Measurements from ENCODE around the gene ACIN1.

The ACIN1 gene

GRCh38 chr14:23112359-23113178 lies 17.6 kb upstream of the ACIN1 start:
- no peak for TF ChIP-seq ZBTB7A (IDR thresholded peaks at IDR 0.05; ENCODE audit: low read depth)
- no peak for TF ChIP-seq EGR1 (IDR thresholded peaks at IDR 0.05)
- TF ChIP-seq CEBPB (IDR thresholded peaks at IDR 0.05) = no peak
- no peak for TF ChIP-seq YY1 (IDR thresholded peaks at IDR 0.05; ENCODE audit: low read depth)
- TF ChIP-seq TCF12 (IDR thresholded peaks at IDR 0.05; ENCODE audit: low read depth) = no peak
- no peak for TF ChIP-seq RAD21 (IDR thresholded peaks at IDR 0.05; ENCODE audit: low read depth)
- TF ChIP-seq TAF1 (IDR thresholded peaks at IDR 0.05; ENCODE audit: low read depth) = no peak
- TF ChIP-seq NFIC (IDR thresholded peaks at IDR 0.05) = no peak
- no peak for TF ChIP-seq TEAD4 (IDR thresholded peaks at IDR 0.05)
- TF ChIP-seq MAX (IDR thresholded peaks at IDR 0.05) = no peak
- no peak for TF ChIP-seq EP300 (IDR thresholded peaks at IDR 0.05; ENCODE audit: borderline replicate concordance)

- no peak for TF ChIP-seq TAF1 (IDR thresholded peaks at IDR 0.05; ENCODE audit: low read depth)
- TF ChIP-seq MAX (IDR thresholded peaks at IDR 0.05) = no peak
- TF ChIP-seq, protein P1, sequence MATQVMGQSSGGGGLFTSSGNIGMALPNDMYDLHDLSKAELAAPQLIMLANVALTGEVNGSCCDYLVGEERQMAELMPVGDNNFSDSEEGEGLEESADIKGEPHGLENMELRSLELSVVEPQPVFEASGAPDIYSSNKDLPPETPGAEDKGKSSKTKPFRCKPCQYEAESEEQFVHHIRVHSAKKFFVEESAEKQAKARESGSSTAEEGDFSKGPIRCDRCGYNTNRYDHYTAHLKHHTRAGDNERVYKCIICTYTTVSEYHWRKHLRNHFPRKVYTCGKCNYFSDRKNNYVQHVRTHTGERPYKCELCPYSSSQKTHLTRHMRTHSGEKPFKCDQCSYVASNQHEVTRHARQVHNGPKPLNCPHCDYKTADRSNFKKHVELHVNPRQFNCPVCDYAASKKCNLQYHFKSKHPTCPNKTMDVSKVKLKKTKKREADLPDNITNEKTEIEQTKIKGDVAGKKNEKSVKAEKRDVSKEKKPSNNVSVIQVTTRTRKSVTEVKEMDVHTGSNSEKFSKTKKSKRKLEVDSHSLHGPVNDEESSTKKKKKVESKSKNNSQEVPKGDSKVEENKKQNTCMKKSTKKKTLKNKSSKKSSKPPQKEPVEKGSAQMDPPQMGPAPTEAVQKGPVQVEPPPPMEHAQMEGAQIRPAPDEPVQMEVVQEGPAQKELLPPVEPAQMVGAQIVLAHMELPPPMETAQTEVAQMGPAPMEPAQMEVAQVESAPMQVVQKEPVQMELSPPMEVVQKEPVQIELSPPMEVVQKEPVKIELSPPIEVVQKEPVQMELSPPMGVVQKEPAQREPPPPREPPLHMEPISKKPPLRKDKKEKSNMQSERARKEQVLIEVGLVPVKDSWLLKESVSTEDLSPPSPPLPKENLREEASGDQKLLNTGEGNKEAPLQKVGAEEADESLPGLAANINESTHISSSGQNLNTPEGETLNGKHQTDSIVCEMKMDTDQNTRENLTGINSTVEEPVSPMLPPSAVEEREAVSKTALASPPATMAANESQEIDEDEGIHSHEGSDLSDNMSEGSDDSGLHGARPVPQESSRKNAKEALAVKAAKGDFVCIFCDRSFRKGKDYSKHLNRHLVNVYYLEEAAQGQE (IDR thresholded peaks at IDR 0.05; ENCODE audit: low read depth) = no peak
- no peak for TF ChIP-seq ZBTB7A (IDR thresholded peaks at IDR 0.05; ENCODE audit: low read depth)
- no peak for TF ChIP-seq TEAD4 (IDR thresholded peaks at IDR 0.05)
- TF ChIP-seq YY1 (IDR thresholded peaks at IDR 0.05; ENCODE audit: low read depth) = no peak
- TF ChIP-seq EP300 (IDR thresholded peaks at IDR 0.05; ENCODE audit: borderline replicate concordance) = no peak
Observed at GRCh38 chr14:23110579-23111365, 15.8 kb upstream of the ACIN1 start.

GRCh38 chr14:23109769-23110168 lies 14.8 kb upstream of the ACIN1 start:
- TF ChIP-seq EP300 (IDR thresholded peaks at IDR 0.05; ENCODE audit: borderline replicate concordance) = no peak
- TF ChIP-seq MAX (IDR thresholded peaks at IDR 0.05) = no peak
- TF ChIP-seq, protein P1 (IDR thresholded peaks at IDR 0.05; ENCODE audit: low read depth) = no peak
- no peak for TF ChIP-seq YY1 (IDR thresholded peaks at IDR 0.05; ENCODE audit: low read depth)
- no peak for TF ChIP-seq TCF12 (IDR thresholded peaks at IDR 0.05; ENCODE audit: low read depth)
- no peak for TF ChIP-seq TAF1 (IDR thresholded peaks at IDR 0.05; ENCODE audit: low read depth)
- no peak for TF ChIP-seq USF1 (IDR thresholded peaks at IDR 0.05)

GRCh38 chr14:23106747-23107045 lies 11.8 kb upstream of the ACIN1 start:
- no peak for TF ChIP-seq YY1 (IDR thresholded peaks at IDR 0.05; ENCODE audit: low read depth)
- no peak for TF ChIP-seq TEAD4 (IDR thresholded peaks at IDR 0.05)
- no peak for TF ChIP-seq CREB1 (IDR thresholded peaks at IDR 0.05; ENCODE audit: low read depth)
- TF ChIP-seq ZBTB7A (IDR thresholded peaks at IDR 0.05; ENCODE audit: low read depth) = no peak
- no peak for TF ChIP-seq TAF1 (IDR thresholded peaks at IDR 0.05; ENCODE audit: low read depth)
- no peak for TF ChIP-seq EGR1 (IDR thresholded peaks at IDR 0.05)
- no peak for TF ChIP-seq USF1 (IDR thresholded peaks at IDR 0.05)
- TF ChIP-seq RAD21 (IDR thresholded peaks at IDR 0.05; ENCODE audit: low read depth) = no peak
- no peak for TF ChIP-seq FOXM1 (IDR thresholded peaks at IDR 0.05; ENCODE audit: borderline replicate concordance, low read depth)
- TF ChIP-seq CEBPB (IDR thresholded peaks at IDR 0.05) = no peak
- no peak for TF ChIP-seq EP300 (IDR thresholded peaks at IDR 0.05; ENCODE audit: borderline replicate concordance)
- TF ChIP-seq MAX (IDR thresholded peaks at IDR 0.05) = no peak
- no peak for TF ChIP-seq NFIC (IDR thresholded peaks at IDR 0.05)
- TF ChIP-seq TCF12 (IDR thresholded peaks at IDR 0.05; ENCODE audit: low read depth) = no peak
- TF ChIP-seq, protein P1 (IDR thresholded peaks at IDR 0.05; ENCODE audit: low read depth) = no peak

All from Ishikawa (cell line).